ENCODE measurements around the gene PDGFB. TPM values are rescaled to one million over a fixed set of nuclear protein-coding genes. Genes with fewer than 3 reads are reported as not detected.

Gene PDGFB
- total and polyA plus RNA-seq, 2 experiments from 2014 or later = 2.2 to 8.0 TPM

DNA sequence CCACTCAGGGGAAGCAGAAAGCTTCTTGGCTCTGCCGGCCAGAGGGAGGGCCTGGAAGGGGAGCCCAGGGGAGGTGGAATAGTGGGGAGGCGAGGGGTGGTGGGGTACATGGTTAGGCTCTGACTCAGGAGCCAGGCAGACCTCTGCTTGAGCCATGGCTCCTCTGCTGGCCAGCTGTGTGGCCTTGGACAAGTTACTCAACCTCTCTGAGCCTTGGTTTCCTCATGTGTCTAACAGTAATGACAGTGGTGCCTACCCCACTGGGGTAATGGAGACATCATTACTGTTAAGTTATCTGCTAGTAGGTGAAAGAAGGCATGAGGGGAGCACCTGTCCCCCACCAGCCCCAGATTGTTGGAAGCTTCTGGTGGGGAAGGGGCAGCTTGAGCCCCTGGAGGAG, 12.2 kb upstream of the PDGFB start (continued):
- no peak for TF ChIP-seq POLR2AphosphoS5 (IDR thresholded peaks at IDR 0.05; ENCODE audit: low read depth)
- TF ChIP-seq EZH2 (IDR thresholded peaks at IDR 0.05; ENCODE audit: low read depth, unreplicated experiment) = no peak
- TF ChIP-seq, protein P1, sequence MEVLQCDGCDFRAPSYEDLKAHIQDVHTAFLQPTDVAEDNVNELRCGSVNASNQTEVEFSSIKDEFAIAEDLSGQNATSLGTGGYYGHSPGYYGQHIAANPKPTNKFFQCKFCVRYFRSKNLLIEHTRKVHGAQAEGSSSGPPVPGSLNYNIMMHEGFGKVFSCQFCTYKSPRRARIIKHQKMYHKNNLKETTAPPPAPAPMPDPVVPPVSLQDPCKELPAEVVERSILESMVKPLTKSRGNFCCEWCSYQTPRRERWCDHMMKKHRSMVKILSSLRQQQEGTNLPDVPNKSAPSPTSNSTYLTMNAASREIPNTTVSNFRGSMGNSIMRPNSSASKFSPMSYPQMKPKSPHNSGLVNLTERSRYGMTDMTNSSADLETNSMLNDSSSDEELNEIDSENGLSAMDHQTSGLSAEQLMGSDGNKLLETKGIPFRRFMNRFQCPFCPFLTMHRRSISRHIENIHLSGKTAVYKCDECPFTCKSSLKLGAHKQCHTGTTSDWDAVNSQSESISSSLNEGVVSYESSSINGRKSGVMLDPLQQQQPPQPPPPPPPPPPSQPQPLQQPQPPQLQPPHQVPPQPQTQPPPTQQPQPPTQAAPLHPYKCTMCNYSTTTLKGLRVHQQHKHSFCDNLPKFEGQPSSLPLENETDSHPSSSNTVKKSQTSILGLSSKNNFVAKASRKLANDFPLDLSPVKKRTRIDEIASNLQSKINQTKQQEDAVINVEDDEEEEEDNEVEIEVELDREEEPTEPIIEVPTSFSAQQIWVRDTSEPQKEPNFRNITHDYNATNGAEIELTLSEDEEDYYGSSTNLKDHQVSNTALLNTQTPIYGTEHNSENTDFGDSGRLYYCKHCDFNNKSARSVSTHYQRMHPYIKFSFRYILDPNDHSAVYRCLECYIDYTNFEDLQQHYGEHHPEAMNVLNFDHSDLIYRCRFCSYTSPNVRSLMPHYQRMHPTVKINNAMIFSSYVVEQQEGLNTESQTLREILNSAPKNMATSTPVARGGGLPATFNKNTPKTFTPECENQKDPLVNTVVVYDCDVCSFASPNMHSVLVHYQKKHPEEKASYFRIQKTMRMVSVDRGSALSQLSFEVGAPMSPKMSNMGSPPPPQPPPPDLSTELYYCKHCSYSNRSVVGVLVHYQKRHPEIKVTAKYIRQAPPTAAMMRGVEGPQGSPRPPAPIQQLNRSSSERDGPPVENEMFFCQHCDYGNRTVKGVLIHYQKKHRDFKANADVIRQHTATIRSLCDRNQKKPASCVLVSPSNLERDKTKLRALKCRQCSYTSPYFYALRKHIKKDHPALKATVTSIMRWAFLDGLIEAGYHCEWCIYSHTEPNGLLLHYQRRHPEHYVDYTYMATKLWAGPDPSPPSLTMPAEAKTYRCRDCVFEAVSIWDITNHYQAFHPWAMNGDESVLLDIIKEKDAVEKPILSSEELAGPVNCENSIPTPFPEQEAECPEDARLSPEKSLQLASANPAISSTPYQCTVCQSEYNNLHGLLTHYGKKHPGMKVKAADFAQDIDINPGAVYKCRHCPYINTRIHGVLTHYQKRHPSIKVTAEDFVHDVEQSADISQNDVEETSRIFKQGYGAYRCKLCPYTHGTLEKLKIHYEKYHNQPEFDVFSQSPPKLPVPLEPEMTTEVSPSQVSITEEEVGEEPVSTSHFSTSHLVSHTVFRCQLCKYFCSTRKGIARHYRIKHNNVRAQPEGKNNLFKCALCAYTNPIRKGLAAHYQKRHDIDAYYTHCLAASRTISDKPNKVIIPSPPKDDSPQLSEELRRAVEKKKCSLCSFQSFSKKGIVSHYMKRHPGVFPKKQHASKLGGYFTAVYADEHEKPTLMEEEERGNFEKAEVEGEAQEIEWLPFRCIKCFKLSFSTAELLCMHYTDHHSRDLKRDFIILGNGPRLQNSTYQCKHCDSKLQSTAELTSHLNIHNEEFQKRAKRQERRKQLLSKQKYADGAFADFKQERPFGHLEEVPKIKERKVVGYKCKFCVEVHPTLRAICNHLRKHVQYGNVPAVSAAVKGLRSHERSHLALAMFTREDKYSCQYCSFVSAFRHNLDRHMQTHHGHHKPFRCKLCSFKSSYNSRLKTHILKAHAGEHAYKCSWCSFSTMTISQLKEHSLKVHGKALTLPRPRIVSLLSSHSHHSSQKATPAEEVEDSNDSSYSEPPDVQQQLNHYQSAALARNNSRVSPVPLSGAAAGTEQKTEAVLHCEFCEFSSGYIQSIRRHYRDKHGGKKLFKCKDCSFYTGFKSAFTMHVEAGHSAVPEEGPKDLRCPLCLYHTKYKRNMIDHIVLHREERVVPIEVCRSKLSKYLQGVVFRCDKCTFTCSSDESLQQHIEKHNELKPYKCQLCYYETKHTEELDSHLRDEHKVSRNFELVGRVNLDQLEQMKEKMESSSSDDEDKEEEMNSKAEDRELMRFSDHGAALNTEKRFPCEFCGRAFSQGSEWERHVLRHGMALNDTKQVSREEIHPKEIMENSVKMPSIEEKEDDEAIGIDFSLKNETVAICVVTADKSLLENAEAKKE (CRISPR knock-in tag; IDR thresholded peaks at IDR 0.05) = no peak
- no peak for TF ChIP-seq CREB1 (CRISPR knock-in tag; IDR thresholded peaks at IDR 0.05; ENCODE audit: low read depth)
- no peak for TF ChIP-seq ZNF114 (CRISPR knock-in tag; IDR thresholded peaks at IDR 0.05)
- TF ChIP-seq JUNB (IDR thresholded peaks at IDR 0.05; ENCODE audit: unreplicated experiment) = no peak
- TF ChIP-seq STAT1 (IDR thresholded peaks at IDR 0.05; ENCODE audit: unreplicated experiment) = no peak

- no peak for ATAC-seq
- Histone ChIP-seq H3K27me3 (ENCODE audit: insufficient read depth) (no peaks in the 10 kb centered on the region), H3K4me1 (ENCODE audit: insufficient read depth) (peaks cover 24% of the 10 kb centered on the region), H3K27ac (ENCODE audit: low read depth) (no peak overlapping the region), H2AFZ (no peak overlapping the region), H3F3A (replicated peaks; ENCODE audit: low read depth) (no peaks in the 10 kb centered on the region), H3K36me3 (ENCODE audit: insufficient read depth) (no peaks in the 10 kb centered on the region), H3K4me3 (no peak overlapping the region), H3K4me2 (no peak overlapping the region), H3K9me2 (ENCODE audit: insufficient read depth) (no peaks in the 10 kb centered on the region), H3K79me2 (replicated peaks; ENCODE audit: insufficient read depth) (no peaks in the 10 kb centered on the region), H4K20me1 (replicated peaks; ENCODE audit: insufficient read depth) (no peaks in the 10 kb centered on the region)
- H3K4me1 Mint-ChIP-seq = peaks cover 23% of the 10 kb centered on the region
- H3K36me3 Mint-ChIP-seq (ENCODE audit: low read depth) = peaks cover 4% of the 10 kb centered on the region; the same call in 1 of the 3 replicates
- H3K9me3 Mint-ChIP-seq = peaks cover 5% of the 10 kb centered on the region; the same call in 1 of the 3 replicates
- no peak for DNase-seq (ENCODE audit: low spot score)
- H3K27ac Mint-ChIP-seq = no peak overlapping the region
- TF ChIP-seq CREB1 (CRISPR knock-in tag; IDR thresholded peaks at IDR 0.05; ENCODE audit: low read depth) = no peak
- TF ChIP-seq, protein P2, sequence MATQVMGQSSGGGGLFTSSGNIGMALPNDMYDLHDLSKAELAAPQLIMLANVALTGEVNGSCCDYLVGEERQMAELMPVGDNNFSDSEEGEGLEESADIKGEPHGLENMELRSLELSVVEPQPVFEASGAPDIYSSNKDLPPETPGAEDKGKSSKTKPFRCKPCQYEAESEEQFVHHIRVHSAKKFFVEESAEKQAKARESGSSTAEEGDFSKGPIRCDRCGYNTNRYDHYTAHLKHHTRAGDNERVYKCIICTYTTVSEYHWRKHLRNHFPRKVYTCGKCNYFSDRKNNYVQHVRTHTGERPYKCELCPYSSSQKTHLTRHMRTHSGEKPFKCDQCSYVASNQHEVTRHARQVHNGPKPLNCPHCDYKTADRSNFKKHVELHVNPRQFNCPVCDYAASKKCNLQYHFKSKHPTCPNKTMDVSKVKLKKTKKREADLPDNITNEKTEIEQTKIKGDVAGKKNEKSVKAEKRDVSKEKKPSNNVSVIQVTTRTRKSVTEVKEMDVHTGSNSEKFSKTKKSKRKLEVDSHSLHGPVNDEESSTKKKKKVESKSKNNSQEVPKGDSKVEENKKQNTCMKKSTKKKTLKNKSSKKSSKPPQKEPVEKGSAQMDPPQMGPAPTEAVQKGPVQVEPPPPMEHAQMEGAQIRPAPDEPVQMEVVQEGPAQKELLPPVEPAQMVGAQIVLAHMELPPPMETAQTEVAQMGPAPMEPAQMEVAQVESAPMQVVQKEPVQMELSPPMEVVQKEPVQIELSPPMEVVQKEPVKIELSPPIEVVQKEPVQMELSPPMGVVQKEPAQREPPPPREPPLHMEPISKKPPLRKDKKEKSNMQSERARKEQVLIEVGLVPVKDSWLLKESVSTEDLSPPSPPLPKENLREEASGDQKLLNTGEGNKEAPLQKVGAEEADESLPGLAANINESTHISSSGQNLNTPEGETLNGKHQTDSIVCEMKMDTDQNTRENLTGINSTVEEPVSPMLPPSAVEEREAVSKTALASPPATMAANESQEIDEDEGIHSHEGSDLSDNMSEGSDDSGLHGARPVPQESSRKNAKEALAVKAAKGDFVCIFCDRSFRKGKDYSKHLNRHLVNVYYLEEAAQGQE (IDR thresholded peaks at IDR 0.05; ENCODE audit: unreplicated experiment) = no peak
- TF ChIP-seq ZNF331 (CRISPR knock-in tag; IDR thresholded peaks at IDR 0.05; ENCODE audit: low read depth) = no peak
- no peak for TF ChIP-seq CTCF (conservative IDR thresholded peaks at IDR 0.05; ENCODE audit: low read depth in 2 of 2)
- no peak for TF ChIP-seq POLR2AphosphoS5 (IDR thresholded peaks at IDR 0.05; ENCODE audit: low read depth)
- TF ChIP-seq JUNB (IDR thresholded peaks at IDR 0.05; ENCODE audit: unreplicated experiment) = no peak
- TF ChIP-seq, protein P3, sequence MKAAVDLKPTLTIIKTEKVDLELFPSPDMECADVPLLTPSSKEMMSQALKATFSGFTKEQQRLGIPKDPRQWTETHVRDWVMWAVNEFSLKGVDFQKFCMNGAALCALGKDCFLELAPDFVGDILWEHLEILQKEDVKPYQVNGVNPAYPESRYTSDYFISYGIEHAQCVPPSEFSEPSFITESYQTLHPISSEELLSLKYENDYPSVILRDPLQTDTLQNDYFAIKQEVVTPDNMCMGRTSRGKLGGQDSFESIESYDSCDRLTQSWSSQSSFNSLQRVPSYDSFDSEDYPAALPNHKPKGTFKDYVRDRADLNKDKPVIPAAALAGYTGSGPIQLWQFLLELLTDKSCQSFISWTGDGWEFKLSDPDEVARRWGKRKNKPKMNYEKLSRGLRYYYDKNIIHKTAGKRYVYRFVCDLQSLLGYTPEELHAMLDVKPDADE (IDR thresholded peaks at IDR 0.05) = no peak
- no peak for TF ChIP-seq STAT1 (IDR thresholded peaks at IDR 0.05; ENCODE audit: unreplicated experiment)
- no peak overlapping the region for H3K4me3 Mint-ChIP-seq
- peaks cover 20% of the 10 kb centered on the region for H3K27me3 Mint-ChIP-seq (ENCODE audit: insufficient read depth, low read depth, poor library complexity)
These were observed 11.4 kb upstream of the PDGFB start for GRCh38 chr22:39256186-39256552.

Measured in GM23338 (cell line).